KOPT-K1 (cell line): Measurements from ENCODE around the gene UBE2E3.
A peak's percentile ranks its signal among the peaks of the same experiment; 100 is the strongest.
"Not testable (repeated sequence)": the region's sequence is repeated elsewhere in the genome, so short reads cannot be mapped to it uniquely, and the experiment has no call there.

Experiments
- H3K27ac ChIP-seq: fragments of 200-600 bp; sonication (generic); 2 replicates; pipeline ENCODE4 v1.5.1; 2016; ENCODE audit warnings: antibody characterized with exemption, mild to moderate bottlenecking, low read depth, low read length; ENCODE audit not compliant: poor library complexity, severe bottlenecking
- H3K36me3 ChIP-seq: fragments of 200-600 bp; sonication (generic); 2 replicates; pipeline ENCODE4 v1.5.1; 2017; ENCODE audit warnings: antibody characterized with exemption, mild to moderate bottlenecking, low read length, moderate library complexity; ENCODE audit not compliant: insufficient read depth
- H3K9me3 ChIP-seq: fragments of 200-600 bp; sonication (generic); 2 replicates; pipeline ENCODE4 v1.5.1; 2017; ENCODE audit warnings: antibody characterized with exemption, low read length, mild to moderate bottlenecking; ENCODE audit not compliant: insufficient read depth, poor library complexity, severe bottlenecking

Gene UBE2E3

DNA sequence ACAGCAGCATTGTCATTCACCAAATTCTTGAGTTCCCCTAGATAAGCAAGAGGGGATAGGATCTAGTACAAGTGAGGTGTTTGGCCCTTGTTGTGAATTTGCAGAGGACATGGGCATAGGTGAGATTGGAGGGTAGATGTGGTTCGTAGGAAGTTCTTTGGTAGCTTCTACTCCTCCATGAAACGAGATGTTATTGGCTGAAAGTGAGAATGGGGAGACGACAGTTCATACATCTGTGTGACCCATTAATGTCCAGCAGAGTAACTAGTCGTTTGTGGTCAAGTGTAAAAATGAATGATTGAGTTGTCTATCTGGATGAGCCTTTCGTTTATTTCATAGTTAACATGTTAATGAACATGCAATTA, 90.4 kb downstream of the UBE2E3 start:
- Histone ChIP-seq H3K36me3 (no peaks in the 10 kb centered on the region), H3K9me3 (no peaks in the 10 kb centered on the region), H3K27ac (no peak overlapping the region)

DNA sequence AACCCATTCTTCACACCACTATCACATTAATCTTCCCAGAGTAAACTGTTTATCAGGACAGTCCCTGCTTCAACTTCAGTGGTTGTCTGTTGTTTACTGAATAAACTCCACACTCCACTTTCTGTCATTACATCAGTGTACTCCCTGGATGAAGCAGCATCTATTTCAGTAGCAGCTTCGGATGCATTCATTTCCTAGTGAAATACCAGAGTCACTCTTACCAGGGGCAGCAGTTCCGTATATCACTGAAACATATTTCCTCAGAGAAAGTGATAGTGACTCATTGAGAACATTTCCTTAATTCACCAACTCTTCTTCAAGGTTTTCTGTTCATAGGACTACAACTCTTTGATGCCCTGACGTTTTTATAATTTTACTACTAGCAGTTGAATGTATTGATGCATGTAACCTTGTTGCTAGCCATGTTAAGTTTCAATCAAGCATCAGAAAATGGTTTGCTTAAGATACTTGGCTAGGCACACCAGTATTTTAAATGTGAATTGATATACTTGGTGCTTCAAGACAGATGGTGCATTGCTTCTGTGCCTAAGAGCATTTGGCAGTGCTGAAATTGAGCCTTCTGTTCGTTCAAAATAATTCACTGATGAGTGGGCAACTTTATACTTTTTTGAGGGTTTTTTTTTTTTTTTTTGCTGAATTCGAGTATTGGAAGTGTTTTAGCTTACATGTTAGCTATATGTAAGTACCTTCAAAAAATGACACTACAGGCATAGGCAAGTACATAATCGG, 92.3 kb downstream of the UBE2E3 start:
- no peak overlapping the region for H3K27ac ChIP-seq
- H3K9me3 ChIP-seq, result no peaks in the 10 kb centered on the region
- H3K36me3 ChIP-seq, result no peaks in the 10 kb centered on the region

DNA sequence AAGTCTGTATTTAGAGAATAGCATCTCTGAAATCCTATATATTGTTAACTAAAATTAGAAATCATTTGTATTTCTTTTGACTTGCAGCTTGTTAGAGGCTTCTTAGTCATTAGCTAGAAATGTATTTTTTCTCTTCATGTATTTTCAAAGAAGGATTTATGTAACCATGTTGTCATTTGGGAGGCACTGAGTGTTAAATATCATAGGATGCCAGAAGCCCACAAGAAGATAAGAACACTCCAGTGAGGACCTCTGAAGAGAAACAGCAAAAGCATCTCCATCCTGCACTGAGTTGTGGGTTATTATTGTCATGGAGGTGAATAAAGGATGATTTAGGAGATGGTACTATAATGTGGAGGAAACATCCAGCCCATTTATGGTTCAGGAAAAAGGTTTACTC, 93.5 kb downstream of the UBE2E3 start:
- Histone ChIP-seq H3K27ac (no peak overlapping the region), H3K9me3 (no peaks in the 10 kb centered on the region), H3K36me3 (no peaks in the 10 kb centered on the region)

DNA sequence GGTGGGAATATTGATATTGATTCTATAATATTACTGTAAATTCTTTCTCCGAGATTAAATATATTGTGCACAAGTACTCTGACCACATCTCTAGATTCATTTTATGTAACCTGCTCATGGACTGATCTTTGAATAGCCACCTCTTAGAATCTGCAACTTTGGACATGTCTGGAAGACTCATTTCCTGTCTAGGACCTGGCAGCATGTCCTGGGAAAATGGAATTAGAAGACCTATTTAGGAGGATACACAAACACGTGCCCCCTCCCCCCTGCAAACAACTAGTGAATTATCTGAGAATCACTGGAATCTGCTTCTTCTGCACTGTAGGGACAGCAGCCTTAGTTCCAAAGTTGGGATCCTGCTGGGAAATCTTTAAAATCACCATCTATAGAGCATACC, 94.1 kb downstream of the UBE2E3 start:
- Histone ChIP-seq H3K36me3 (no peaks in the 10 kb centered on the region), H3K9me3 (no peaks in the 10 kb centered on the region), H3K27ac (no peak overlapping the region)

DNA sequence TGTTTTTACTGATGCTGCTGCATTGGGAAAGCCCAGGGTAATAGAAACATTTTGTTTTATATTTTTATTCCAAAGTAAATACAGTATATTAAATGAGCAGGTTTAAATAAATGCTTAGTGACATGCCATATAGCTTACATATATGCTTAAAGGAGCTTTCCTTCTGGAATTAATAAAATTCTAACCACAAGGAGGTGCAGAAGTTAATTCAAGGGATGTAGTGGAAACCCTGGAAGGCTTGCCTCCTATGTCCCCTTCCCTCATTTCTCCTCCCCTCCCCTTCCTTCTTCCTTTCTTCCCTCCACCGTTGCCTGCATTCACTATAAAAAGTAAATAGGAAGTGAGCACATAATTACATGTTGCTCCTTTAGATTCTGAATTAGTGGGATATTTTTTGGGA, 96.3 kb downstream of the UBE2E3 start:
- Histone ChIP-seq H3K36me3 (no peaks in the 10 kb centered on the region), H3K9me3 (no peaks in the 10 kb centered on the region), H3K27ac (no peak overlapping the region)

DNA sequence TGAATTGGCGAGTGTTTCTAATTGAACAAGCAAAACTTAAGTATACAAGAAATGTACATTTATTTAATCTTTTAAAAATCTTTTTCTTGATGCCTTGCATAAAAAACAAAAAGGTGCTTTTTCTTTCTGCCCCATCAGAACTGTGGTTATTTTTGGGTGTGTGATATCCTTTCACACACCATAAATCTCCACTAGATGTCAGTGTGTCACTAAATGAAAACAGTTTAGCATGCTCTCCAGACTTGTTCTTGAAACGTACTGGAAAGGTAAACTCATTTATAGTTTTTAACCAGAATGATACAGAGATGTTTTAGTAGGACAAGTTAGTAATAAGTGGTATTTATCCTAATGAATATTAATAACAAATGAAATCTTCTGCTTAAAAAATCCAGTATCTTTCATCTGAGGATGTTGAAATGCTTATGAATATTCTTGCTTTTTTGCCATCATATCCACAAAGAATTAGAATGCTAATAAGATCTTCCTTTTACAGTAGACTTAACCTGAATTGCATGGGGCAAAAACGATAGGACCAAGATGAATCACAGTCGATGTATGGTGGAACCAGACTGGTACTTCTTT, 96.8 kb downstream of the UBE2E3 start:
- Histone ChIP-seq H3K27ac (no peak overlapping the region), H3K36me3 (no peaks in the 10 kb centered on the region), H3K9me3 (no peaks in the 10 kb centered on the region)

DNA sequence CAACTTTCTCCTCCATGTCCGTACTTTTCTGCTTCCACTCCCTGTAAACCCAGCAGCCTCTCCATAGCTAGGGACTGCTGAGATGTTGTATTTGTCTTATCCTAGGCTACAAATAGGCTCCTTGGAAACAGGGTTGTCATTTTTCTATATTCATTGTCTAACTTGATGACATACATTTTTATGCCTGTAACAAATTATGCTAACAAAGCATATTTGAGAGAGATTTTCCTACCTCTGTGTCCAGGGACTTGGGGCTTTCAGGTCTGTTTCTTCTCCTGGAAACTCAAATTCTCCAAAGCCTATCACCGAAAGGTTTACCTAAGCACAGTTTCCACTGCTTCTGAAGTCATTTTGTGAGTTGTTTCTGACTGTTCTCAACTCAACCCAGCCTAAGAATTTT, 102.7 kb downstream of the UBE2E3 start:
- no peaks in the 10 kb centered on the region for H3K9me3 ChIP-seq
- H3K36me3 ChIP-seq, result no peaks in the 10 kb centered on the region
- H3K27ac ChIP-seq, result no peak overlapping the region

DNA sequence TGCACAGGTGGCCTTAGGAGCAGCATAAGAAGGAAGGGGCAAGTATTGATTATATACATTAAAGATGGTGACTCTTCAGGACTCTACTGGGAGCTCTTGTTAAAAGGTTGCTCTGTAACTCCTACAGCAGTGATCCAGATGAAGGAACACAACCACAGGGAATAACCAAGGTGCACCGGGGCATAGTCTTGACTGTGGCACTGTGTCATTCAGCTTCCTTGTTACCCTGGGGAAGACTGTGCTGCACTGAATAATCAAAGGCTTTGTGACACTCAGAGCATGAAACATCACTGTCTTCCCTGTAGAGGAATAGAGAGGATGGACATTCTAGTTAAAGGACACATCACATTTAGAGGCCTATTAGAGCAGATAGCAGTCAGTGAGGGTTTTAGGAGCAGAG, 105.3 kb downstream of the UBE2E3 start:
- Histone ChIP-seq H3K36me3 (no peaks in the 10 kb centered on the region), H3K27ac (no peak overlapping the region), H3K9me3 (no peaks in the 10 kb centered on the region)

DNA sequence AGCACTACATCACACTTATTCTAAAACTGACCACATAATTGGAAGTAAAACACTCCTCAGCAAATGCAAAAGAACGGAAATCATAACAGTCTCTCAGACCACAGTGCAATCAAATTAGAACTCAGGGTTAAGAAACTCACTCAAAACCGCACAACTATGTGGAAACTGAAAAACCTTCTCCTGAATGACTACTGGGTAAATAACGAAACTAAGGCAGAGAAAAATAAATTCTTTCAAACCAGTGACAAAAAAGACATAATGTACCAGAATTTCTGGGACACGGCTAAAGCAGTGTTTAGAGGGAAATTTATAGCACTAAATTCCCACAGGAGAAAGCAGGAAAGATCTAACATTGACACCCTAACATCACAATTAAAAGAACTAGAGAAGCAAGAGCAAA, 111.5 kb downstream of the UBE2E3 start:
- H3K36me3 ChIP-seq, H3K27ac ChIP-seq, H3K9me3 ChIP-seq: not testable (repeated sequence)

DNA sequence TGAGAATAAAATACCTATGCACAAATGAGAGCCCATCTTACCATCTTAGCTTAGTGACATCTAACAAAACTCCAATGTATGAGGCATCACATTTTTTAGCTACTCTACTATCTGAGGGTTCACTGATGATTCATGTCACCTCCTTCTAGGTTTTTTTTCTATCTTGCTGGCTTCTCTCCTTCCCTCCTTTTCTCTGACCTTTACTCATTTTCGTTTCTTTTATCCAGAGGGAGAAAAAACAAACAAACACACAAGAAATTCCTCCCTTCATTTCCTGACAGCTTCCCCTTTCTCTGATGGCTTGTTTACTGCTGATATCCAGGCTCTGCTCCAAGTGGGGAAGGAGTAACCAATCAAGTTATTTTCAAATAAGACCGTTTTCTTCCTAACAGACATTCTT, 115.1 kb downstream of the UBE2E3 start:
- Histone ChIP-seq H3K9me3 (peaks cover 10% of the 10 kb centered on the region), H3K36me3 (no peaks in the 10 kb centered on the region), H3K27ac (no peak overlapping the region)

DNA sequence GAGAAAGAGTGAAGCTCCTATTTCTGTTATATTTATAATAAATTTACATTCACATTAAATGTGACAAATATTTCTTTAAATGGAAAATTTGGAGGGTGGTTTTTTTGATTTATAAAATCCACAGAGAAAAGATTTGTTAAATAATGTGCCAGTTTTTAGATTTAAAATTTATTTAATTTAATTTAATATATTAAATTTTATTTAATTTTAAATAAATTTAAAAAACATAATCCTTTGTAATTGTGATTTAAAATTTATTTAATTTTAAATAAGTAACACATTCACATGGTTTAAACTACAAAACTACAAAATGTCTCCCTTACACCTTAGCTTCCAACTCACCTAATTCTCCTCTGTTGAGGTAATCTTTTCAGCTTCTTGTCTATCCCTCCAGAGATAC, 123.3 kb downstream of the UBE2E3 start:
- no peaks in the 10 kb centered on the region for H3K9me3 ChIP-seq
- H3K27ac ChIP-seq, result no peak overlapping the region
- H3K36me3 ChIP-seq, result no peaks in the 10 kb centered on the region

DNA sequence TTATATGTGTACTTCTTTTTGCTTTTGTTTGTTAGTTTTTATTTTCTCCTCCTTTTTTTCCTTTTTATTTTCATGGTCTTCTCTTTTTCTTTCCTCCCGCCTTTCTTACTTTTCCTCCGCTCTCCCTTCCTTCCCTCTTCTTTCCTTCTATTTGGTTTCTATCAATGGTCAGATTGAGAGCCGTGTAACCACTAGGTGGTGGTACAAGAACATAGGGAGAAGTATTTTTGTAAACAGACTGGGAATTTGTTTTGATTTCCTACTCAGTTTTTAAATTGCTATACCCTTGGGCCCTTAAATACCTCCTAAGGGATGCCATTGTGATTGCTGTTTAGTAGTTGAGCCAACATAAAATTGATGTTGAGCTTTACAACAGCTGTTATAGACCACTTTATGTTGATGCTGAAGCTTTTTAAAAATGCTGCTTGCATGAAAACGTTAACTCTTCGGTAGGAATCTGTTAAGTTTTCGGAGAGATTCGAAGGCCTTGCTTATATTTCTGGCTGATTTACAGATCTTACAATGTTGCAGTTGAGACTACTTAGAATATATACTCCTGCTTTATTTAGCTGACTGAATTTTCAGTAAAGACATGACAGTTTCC, 124.2 kb downstream of the UBE2E3 start:
- Histone ChIP-seq H3K36me3 (no peaks in the 10 kb centered on the region), H3K27ac (peak overlapping the region; percentile 63), H3K9me3 (no peaks in the 10 kb centered on the region)

DNA sequence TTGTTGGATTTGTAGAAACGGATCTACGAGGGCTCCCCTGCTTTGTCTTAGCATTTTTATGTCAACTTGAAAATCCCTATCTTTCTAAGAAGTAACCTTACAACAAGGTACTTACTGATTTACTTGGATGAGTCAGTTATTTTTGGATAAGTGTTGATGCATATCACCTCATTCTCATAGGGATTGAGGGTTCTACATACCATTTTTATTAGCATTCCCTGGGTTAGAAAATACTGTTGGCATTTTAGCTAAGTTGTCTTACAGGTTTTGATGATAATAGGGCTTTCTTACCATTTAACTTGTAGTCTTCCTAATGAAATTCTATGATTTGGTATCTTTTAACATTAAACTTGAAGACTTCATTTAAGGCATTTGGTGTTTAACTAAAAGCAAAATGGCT, 125.2 kb downstream of the UBE2E3 start:
- peak overlapping the region; percentile 63 for H3K27ac ChIP-seq
- H3K9me3 ChIP-seq, result no peaks in the 10 kb centered on the region
- H3K36me3 ChIP-seq, result no peaks in the 10 kb centered on the region

DNA sequence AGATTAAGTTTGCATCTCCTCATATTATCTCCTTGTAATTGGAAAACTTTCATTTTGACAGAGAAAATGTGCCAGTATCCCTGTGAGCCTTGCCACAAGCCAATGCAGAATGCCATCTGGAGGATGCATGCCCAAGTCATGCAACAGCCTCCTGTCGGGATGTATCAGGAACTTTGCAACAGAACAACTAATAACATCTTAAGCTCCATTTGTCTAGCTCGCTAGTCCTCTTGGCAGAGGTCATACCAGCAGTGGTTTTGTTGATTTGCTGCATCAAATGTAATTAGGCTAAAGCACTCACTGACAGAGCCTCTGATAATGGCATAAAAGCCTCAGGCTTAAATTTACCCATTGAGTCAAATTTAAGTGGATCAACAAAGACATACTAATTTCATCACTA, 125.8 kb downstream of the UBE2E3 start:
- Histone ChIP-seq H3K36me3 (no peaks in the 10 kb centered on the region), H3K9me3 (no peaks in the 10 kb centered on the region), H3K27ac (peak overlapping the region; percentile 63)

DNA sequence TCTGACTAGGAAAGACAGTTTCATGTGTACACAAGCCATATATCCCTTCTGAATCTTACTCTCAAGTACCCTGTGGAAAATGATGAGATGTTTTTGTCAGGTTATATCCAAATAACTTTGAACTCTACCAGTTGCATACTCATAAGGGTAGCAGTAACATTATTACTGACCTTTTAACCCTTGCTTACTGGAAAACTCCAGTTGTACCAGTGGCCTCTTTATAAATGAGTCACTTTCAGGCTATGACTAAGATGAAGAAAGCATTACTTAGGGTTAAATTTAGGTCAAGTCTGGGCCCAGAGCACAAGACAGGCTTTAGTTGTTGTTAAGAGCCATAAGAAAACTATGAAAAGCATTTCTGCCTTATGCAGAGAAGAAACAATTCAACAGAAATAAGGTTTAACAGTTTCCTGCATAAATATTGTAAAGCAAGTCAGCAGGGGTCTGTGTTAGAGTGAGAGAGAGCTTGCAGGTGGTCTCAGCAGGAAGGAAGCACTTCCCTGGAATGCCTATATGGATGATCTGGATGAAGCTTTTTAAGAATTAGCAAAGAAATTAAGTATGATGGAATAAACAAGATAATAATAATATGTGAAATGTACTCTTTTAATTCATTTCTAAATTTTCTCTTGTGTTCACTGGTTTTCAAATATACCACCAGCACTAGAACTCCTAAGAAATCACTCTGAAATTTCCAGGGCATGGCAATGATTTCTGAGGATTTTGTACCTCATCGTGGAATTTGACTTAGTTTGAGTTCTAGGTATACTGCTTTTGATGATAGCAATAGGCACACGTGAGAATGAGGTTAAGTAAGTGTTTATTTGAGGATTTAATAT, 126.6 kb downstream of the UBE2E3 start:
- Histone ChIP-seq H3K27ac (peak overlapping the region; percentile 63), H3K9me3 (no peaks in the 10 kb centered on the region), H3K36me3 (no peaks in the 10 kb centered on the region)
